NB4 (cell line): ENCODE data around the gene TSGA10.
"Not testable (repeated sequence)": the region's sequence is repeated elsewhere in the genome, so short reads cannot be mapped to it uniquely, and the experiment has no call there.

Experiments used
- DNase-seq: peaks from one replicate; pipeline ENCODE4 v3.0.0; 2010; ENCODE audit warnings: low read depth
- H3K4me3 ChIP-seq: one replicate; pipeline ENCODE4 v1.5.1; 2011; ENCODE audit warnings: mild to moderate bottlenecking, low read depth, low read length, moderate library complexity
- MAX ChIP-seq: IDR thresholded peaks from 2 replicates; pipeline ENCODE4 v1.6.1; 2011; ENCODE audit warnings: low read depth, low read length
- MYC ChIP-seq: IDR thresholded peaks from 2 replicates; pipeline ENCODE4 v1.6.1; 2011; ENCODE audit warnings: low read depth, low read length
- POLR2A ChIP-seq: IDR thresholded peaks from 2 replicates; pipeline ENCODE4 v1.6.1; 2011; ENCODE audit warnings: mild to moderate bottlenecking; ENCODE audit not compliant: insufficient read length; ENCODE audit errors: extremely low read depth
- TF ChIP-seq, protein P1 (sequence below): IDR thresholded peaks from one replicate; pipeline ENCODE4 v1.5.1; 2012; ENCODE audit warnings: low read depth, low read length

The TSGA10 gene

GRCh38 chr2:99032001-99032400 lies 122.7 kb downstream of the TSGA10 start:
- no peak overlapping the region for H3K4me3 ChIP-seq
- no peak for TF ChIP-seq MAX
- no peak for TF ChIP-seq POLR2A
- no peak for TF ChIP-seq MYC
- TF ChIP-seq, protein P1, sequence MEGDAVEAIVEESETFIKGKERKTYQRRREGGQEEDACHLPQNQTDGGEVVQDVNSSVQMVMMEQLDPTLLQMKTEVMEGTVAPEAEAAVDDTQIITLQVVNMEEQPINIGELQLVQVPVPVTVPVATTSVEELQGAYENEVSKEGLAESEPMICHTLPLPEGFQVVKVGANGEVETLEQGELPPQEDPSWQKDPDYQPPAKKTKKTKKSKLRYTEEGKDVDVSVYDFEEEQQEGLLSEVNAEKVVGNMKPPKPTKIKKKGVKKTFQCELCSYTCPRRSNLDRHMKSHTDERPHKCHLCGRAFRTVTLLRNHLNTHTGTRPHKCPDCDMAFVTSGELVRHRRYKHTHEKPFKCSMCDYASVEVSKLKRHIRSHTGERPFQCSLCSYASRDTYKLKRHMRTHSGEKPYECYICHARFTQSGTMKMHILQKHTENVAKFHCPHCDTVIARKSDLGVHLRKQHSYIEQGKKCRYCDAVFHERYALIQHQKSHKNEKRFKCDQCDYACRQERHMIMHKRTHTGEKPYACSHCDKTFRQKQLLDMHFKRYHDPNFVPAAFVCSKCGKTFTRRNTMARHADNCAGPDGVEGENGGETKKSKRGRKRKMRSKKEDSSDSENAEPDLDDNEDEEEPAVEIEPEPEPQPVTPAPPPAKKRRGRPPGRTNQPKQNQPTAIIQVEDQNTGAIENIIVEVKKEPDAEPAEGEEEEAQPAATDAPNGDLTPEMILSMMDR = no peak
- DNase-seq = no peak

- no peak overlapping the region for H3K4me3 ChIP-seq
- TF ChIP-seq POLR2A = no peak
- TF ChIP-seq MYC = no peak
- TF ChIP-seq, protein P1 = no peak
- no peak for DNase-seq
Measured at GRCh38 chr2:99031481-99031880, 123.3 kb downstream of the TSGA10 start.

GRCh38 chr2:99028558-99028957 lies 126.2 kb downstream of the TSGA10 start:
- TF ChIP-seq MAX (no peak), POLR2A (no peak), MYC (no peak)
- TF ChIP-seq, protein P1 = no peak
- no peak overlapping the region for H3K4me3 ChIP-seq

GRCh38 chr2:99027856-99028255 lies 126.9 kb downstream of the TSGA10 start:
- no peak overlapping the region for H3K4me3 ChIP-seq
- no peak for DNase-seq
- no peak for TF ChIP-seq MYC
- TF ChIP-seq POLR2A = no peak
- TF ChIP-seq, protein P1 = no peak
- TF ChIP-seq MAX = no peak

More at GRCh38 chr2:99028558-99028957, 126.2 kb downstream of the TSGA10 start:
- no peak for DNase-seq

DNA sequence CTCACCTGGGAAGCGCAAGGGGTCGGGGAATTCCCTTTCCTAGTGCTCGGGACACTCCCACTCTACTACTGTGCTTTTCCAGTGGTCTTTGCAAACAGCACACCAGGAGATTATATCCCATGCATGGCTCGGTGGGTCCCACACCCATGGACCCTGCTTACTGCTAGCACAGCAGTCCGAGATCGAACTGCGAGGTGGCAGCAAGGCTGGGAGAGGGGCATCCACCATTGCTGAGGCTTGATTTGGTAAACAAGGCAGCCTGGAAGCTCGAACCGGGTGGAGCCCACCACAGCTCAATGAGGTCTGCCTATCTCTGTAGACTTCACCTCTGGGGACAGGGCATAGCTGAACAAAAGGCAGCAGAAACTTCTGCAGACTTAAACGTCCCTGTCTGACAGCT lies 154.0 kb downstream of the TSGA10 start:
- no peak overlapping the region for H3K4me3 ChIP-seq
- no peak for TF ChIP-seq MYC
- TF ChIP-seq, protein P1 = no peak
- TF ChIP-seq MAX = no peak
- TF ChIP-seq POLR2A = no peak
- DNase-seq = no peak

GRCh38 chr2:98988695-98989094 lies 166.0 kb downstream of the TSGA10 start:
- not testable (repeated sequence) for H3K4me3 ChIP-seq, DNase-seq
